ENCODE results near the gene CFAP100. TPM values are rescaled to one million over a fixed set of nuclear protein-coding genes. Genes with fewer than 3 reads are reported as not detected.

Gene CFAP100
- polyA plus RNA-seq, 2 donors = not detected

GRCh38 chr3:126461450-126462070, 66.9 kb downstream of the CFAP100 start:
- Histone ChIP-seq H3K27me3 (ENCODE audit: control insufficient read depth in 1 of 2, insufficient read depth in 2 of 2, low read length in 2 of 2) (no peaks in the 10 kb centered on the region), H3K27ac (ENCODE audit: low read depth in 2 of 2, low read length in 1 of 2) (no peak overlapping the region), H3K4me1 (ENCODE audit: control insufficient read depth in 2 of 2, insufficient read depth in 2 of 2, low read length in 1 of 2) (no peaks in the 10 kb centered on the region), H3K4me3 (ENCODE audit: low read depth in 1 of 2, low read length in 2 of 2) (no peak overlapping the region), H3K36me3 (ENCODE audit: control insufficient read depth in 2 of 2, insufficient read depth in 2 of 2, low read length in 1 of 2) (peaks cover 32 to 58% of the 10 kb centered on the region in 2 donors), H3K9me3 (ENCODE audit: control insufficient read depth in 2 of 2, insufficient read depth in 1 of 2, low read depth in 1 of 2, low read length in 1 of 2) (no peaks in the 10 kb centered on the region)
- WGBS, 2 donors = 90 to 92% methylated on average over 17 of the region's 17 CpGs

- no peak overlapping the region for H3K27ac ChIP-seq (ENCODE audit: low read depth in 2 of 2, low read length in 1 of 2)
- WGBS, 2 donors = 80 to 91% methylated on average over 2 of the region's 2 CpGs
- peaks cover 32 to 68% of the 10 kb centered on the region in 2 donors for H3K36me3 ChIP-seq (ENCODE audit: control insufficient read depth in 2 of 2, insufficient read depth in 2 of 2, low read length in 1 of 2)
- H3K9me3 ChIP-seq (ENCODE audit: control insufficient read depth in 2 of 2, insufficient read depth in 1 of 2, low read depth in 1 of 2, low read length in 1 of 2) = peaks cover 0 to under 1% of the 10 kb centered on the region in 2 donors
- no peaks in the 10 kb centered on the region for H3K27me3 ChIP-seq (ENCODE audit: control insufficient read depth in 1 of 2, insufficient read depth in 2 of 2, low read length in 2 of 2)
- no peak overlapping the region for H3K4me3 ChIP-seq (ENCODE audit: low read depth in 1 of 2, low read length in 2 of 2)
- no peaks in the 10 kb centered on the region for H3K4me1 ChIP-seq (ENCODE audit: control insufficient read depth in 2 of 2, insufficient read depth in 2 of 2, low read length in 1 of 2)
Measured at GRCh38 chr3:126463521-126463920, 68.8 kb downstream of the CFAP100 start.

- WGBS, 2 donors = 83 to 87% methylated on average over 4 of the region's 4 CpGs
- Histone ChIP-seq H3K4me3 (ENCODE audit: low read depth in 1 of 2, low read length in 2 of 2) (no peak overlapping the region), H3K27ac (ENCODE audit: low read depth in 2 of 2, low read length in 1 of 2) (no peak overlapping the region), H3K9me3 (ENCODE audit: control insufficient read depth in 2 of 2, insufficient read depth in 1 of 2, low read depth in 1 of 2, low read length in 1 of 2) (peaks cover 0 to 2% of the 10 kb centered on the region in 2 donors), H3K27me3 (ENCODE audit: control insufficient read depth in 1 of 2, insufficient read depth in 2 of 2, low read length in 2 of 2) (no peaks in the 10 kb centered on the region), H3K4me1 (ENCODE audit: control insufficient read depth in 2 of 2, insufficient read depth in 2 of 2, low read length in 1 of 2) (no peaks in the 10 kb centered on the region), H3K36me3 (ENCODE audit: control insufficient read depth in 2 of 2, insufficient read depth in 2 of 2, low read length in 1 of 2) (peaks cover 32 to 71% of the 10 kb centered on the region in 2 donors)
Measured at GRCh38 chr3:126464093-126464492, 69.4 kb downstream of the CFAP100 start.

GRCh38 chr3:126464494-126464893, 69.8 kb downstream of the CFAP100 start:
- Histone ChIP-seq H3K9me3 (ENCODE audit: control insufficient read depth in 2 of 2, insufficient read depth in 1 of 2, low read depth in 1 of 2, low read length in 1 of 2) (peaks cover 0 to 2% of the 10 kb centered on the region in 2 donors), H3K4me3 (ENCODE audit: low read depth in 1 of 2, low read length in 2 of 2) (no peak overlapping the region), H3K27ac (ENCODE audit: low read depth in 2 of 2, low read length in 1 of 2) (no peak overlapping the region), H3K27me3 (ENCODE audit: control insufficient read depth in 1 of 2, insufficient read depth in 2 of 2, low read length in 2 of 2) (no peaks in the 10 kb centered on the region), H3K36me3 (ENCODE audit: control insufficient read depth in 2 of 2, insufficient read depth in 2 of 2, low read length in 1 of 2) (peaks cover 28 to 72% of the 10 kb centered on the region in 2 donors), H3K4me1 (ENCODE audit: control insufficient read depth in 2 of 2, insufficient read depth in 2 of 2, low read length in 1 of 2) (no peaks in the 10 kb centered on the region)
- WGBS, 2 donors = 68 to 90% methylated on average over 4 of the region's 4 CpGs

- WGBS, 2 donors = 93% methylated on average over 11 of the region's 11 CpGs
- peaks cover 25 to 72% of the 10 kb centered on the region in 2 donors for H3K36me3 ChIP-seq (ENCODE audit: control insufficient read depth in 2 of 2, insufficient read depth in 2 of 2, low read length in 1 of 2)
Measured at GRCh38 chr3:126464997-126465396, 70.3 kb downstream of the CFAP100 start.

GRCh38 chr3:126465928-126466544, 71.3 kb downstream of the CFAP100 start:
- WGBS, 2 donors = 77% methylated on average over 16 of the region's 16 CpGs
- Histone ChIP-seq H3K27me3 (ENCODE audit: control insufficient read depth in 1 of 2, insufficient read depth in 2 of 2, low read length in 2 of 2) (no peaks in the 10 kb centered on the region), H3K27ac (ENCODE audit: low read depth in 2 of 2, low read length in 1 of 2) (no peak overlapping the region), H3K9me3 (ENCODE audit: control insufficient read depth in 2 of 2, insufficient read depth in 1 of 2, low read depth in 1 of 2, low read length in 1 of 2) (peaks cover 0 to 2% of the 10 kb centered on the region in 2 donors), H3K36me3 (ENCODE audit: control insufficient read depth in 2 of 2, insufficient read depth in 2 of 2, low read length in 1 of 2) (peaks cover 22 to 74% of the 10 kb centered on the region in 2 donors), H3K4me3 (ENCODE audit: low read depth in 1 of 2, low read length in 2 of 2) (no peak overlapping the region), H3K4me1 (ENCODE audit: control insufficient read depth in 2 of 2, insufficient read depth in 2 of 2, low read length in 1 of 2) (no peaks in the 10 kb centered on the region)

More at GRCh38 chr3:126464997-126465396, 70.3 kb downstream of the CFAP100 start:
- Histone ChIP-seq H3K4me1 (ENCODE audit: control insufficient read depth in 2 of 2, insufficient read depth in 2 of 2, low read length in 1 of 2) (no peaks in the 10 kb centered on the region), H3K4me3 (ENCODE audit: low read depth in 1 of 2, low read length in 2 of 2) (no peak overlapping the region), H3K27me3 (ENCODE audit: control insufficient read depth in 1 of 2, insufficient read depth in 2 of 2, low read length in 2 of 2) (no peaks in the 10 kb centered on the region), H3K27ac (ENCODE audit: low read depth in 2 of 2, low read length in 1 of 2) (no peak overlapping the region), H3K9me3 (ENCODE audit: control insufficient read depth in 2 of 2, insufficient read depth in 1 of 2, low read depth in 1 of 2, low read length in 1 of 2) (peaks cover 0 to 2% of the 10 kb centered on the region in 2 donors)

GRCh38 chr3:126466886-126467610, 72.3 kb downstream of the CFAP100 start:
- Histone ChIP-seq H3K4me3 (ENCODE audit: low read depth in 1 of 2, low read length in 2 of 2) (no peak overlapping the region), H3K9me3 (ENCODE audit: control insufficient read depth in 2 of 2, insufficient read depth in 1 of 2, low read depth in 1 of 2, low read length in 1 of 2) (peaks cover 0 to 2% of the 10 kb centered on the region in 2 donors), H3K27me3 (ENCODE audit: control insufficient read depth in 1 of 2, insufficient read depth in 2 of 2, low read length in 2 of 2) (no peaks in the 10 kb centered on the region), H3K4me1 (ENCODE audit: control insufficient read depth in 2 of 2, insufficient read depth in 2 of 2, low read length in 1 of 2) (peaks cover 0 to 1% of the 10 kb centered on the region in 2 donors), H3K36me3 (ENCODE audit: control insufficient read depth in 2 of 2, insufficient read depth in 2 of 2, low read length in 1 of 2) (peaks cover 14 to 64% of the 10 kb centered on the region in 2 donors), H3K27ac (ENCODE audit: low read depth in 2 of 2, low read length in 1 of 2) (no peak overlapping the region)
- WGBS, 2 donors = 83 to 84% methylated on average over 19 of the region's 19 CpGs

GRCh38 chr3:126467611-126467955, 72.9 kb downstream of the CFAP100 start:
- no peak overlapping the region for H3K27ac ChIP-seq (ENCODE audit: low read depth in 2 of 2, low read length in 1 of 2)
- 79 to 80% methylated on average over 8 of the region's 8 CpGs for WGBS, 2 donors
- peaks cover 0 to 4% of the 10 kb centered on the region in 2 donors for H3K4me1 ChIP-seq (ENCODE audit: control insufficient read depth in 2 of 2, insufficient read depth in 2 of 2, low read length in 1 of 2)
- H3K36me3 ChIP-seq (ENCODE audit: control insufficient read depth in 2 of 2, insufficient read depth in 2 of 2, low read length in 1 of 2) = peaks cover 13 to 59% of the 10 kb centered on the region in 2 donors
- no peaks in the 10 kb centered on the region for H3K27me3 ChIP-seq (ENCODE audit: control insufficient read depth in 1 of 2, insufficient read depth in 2 of 2, low read length in 2 of 2)
- H3K9me3 ChIP-seq (ENCODE audit: control insufficient read depth in 2 of 2, insufficient read depth in 1 of 2, low read depth in 1 of 2, low read length in 1 of 2) = peaks cover 0 to 2% of the 10 kb centered on the region in 2 donors
- H3K4me3 ChIP-seq (ENCODE audit: low read depth in 1 of 2, low read length in 2 of 2) = no peak overlapping the region

GRCh38 chr3:126468028-126468891, 73.6 kb downstream of the CFAP100 start:
- H3K9me3 ChIP-seq (ENCODE audit: control insufficient read depth in 2 of 2, insufficient read depth in 1 of 2, low read depth in 1 of 2, low read length in 1 of 2) = peaks cover 0 to 2% of the 10 kb centered on the region in 2 donors
- peaks cover 11 to 57% of the 10 kb centered on the region in 2 donors for H3K36me3 ChIP-seq (ENCODE audit: control insufficient read depth in 2 of 2, insufficient read depth in 2 of 2, low read length in 1 of 2)
- no peak overlapping the region for H3K27ac ChIP-seq (ENCODE audit: low read depth in 2 of 2, low read length in 1 of 2)
- WGBS, 2 donors = 82 to 91% methylated on average over 13 of the region's 13 CpGs
- no peak overlapping the region for H3K4me3 ChIP-seq (ENCODE audit: low read depth in 1 of 2, low read length in 2 of 2)
- H3K27me3 ChIP-seq (ENCODE audit: control insufficient read depth in 1 of 2, insufficient read depth in 2 of 2, low read length in 2 of 2) = no peaks in the 10 kb centered on the region
- H3K4me1 ChIP-seq (ENCODE audit: control insufficient read depth in 2 of 2, insufficient read depth in 2 of 2, low read length in 1 of 2) = peaks cover 0 to 7% of the 10 kb centered on the region in 2 donors
